H1 (cell line): Measurements from ENCODE around the gene ENPP1. TPM values are rescaled to one million over a fixed set of nuclear protein-coding genes. Genes with fewer than 3 reads are reported as not detected.

ENCODE experiments used
- CTCF ChIA-PET: fragments of 300-600 bp; sonication (Branson Sonifier 250); formaldehyde crosslinking; loops from one replicate; lab custom pipeline; 2021; ENCODE audit not compliant: partially characterized antibody; lab: Charles Lee
- POLR2A ChIA-PET: fragments of 300-600 bp; sonication (Branson Sonifier 250); formaldehyde crosslinking; loops from one replicate; lab custom pipeline; 2021; ENCODE audit warnings: inconsistent platforms; ENCODE audit not compliant: partially characterized antibody; lab: Charles Lee
- DNase-seq, 2 experiments: peaks; one replicate each; pipeline versions ENCODE4 v3.0.0 to v3.0.0-alpha.2; 2010 to 2022; ENCODE audit warnings: low spot score in 2 of 2, low read depth in 1 of 2, mixed read lengths in 1 of 2
- FAIRE-seq: peaks from 2 replicates; lab custom pipeline; 2011; peaks lifted over from hg19 to GRCh38; lab: Jason Lieb, UNC
- H2AFZ ChIP-seq: 2 replicates; pipeline ENCODE4 v1.8.1; 2012; ENCODE audit warnings: low read length, inconsistent platforms
- H2AK5ac ChIP-seq: 2 replicates; pipeline ENCODE4 v1.6.1; 2013; ENCODE audit warnings: low read depth, low read length
- H2BK120ac ChIP-seq: replicated peaks from 2 replicates; pipeline ENCODE3; 2013; ENCODE audit warnings: low read depth, low read length, inconsistent platforms
- H2BK12ac ChIP-seq: 2 replicates; pipeline ENCODE4 v1.6.1; 2013; ENCODE audit warnings: low read depth, low read length
- H2BK15ac ChIP-seq: 2 replicates; pipeline ENCODE4 v1.6.1; 2013; ENCODE audit warnings: low read length
- H2BK20ac ChIP-seq: 2 replicates; pipeline ENCODE4 v1.6.1; 2013; ENCODE audit warnings: low read length
- H2BK5ac ChIP-seq: 2 replicates; pipeline ENCODE4 v1.6.1; 2013; ENCODE audit warnings: low read depth, low read length
- H3K14ac ChIP-seq: 2 replicates; pipeline ENCODE4 v1.6.1; 2013; ENCODE audit warnings: inconsistent platforms; ENCODE audit not compliant: insufficient read length
- H3K18ac ChIP-seq: 2 replicates; pipeline ENCODE4 v1.6.1; 2013; ENCODE audit warnings: low read length; ENCODE audit errors: extremely low read depth
- H3K23ac ChIP-seq: 2 replicates; pipeline ENCODE4 v1.6.1; 2013; ENCODE audit warnings: inconsistent platforms; ENCODE audit not compliant: insufficient read length
- H3K23me2 ChIP-seq: 2 replicates; pipeline ENCODE4 v1.6.1; 2013; ENCODE audit warnings: low read depth, low read length
- H3K27ac ChIP-seq: 2 replicates; pipeline ENCODE4 v1.6.1; 2011; ENCODE audit warnings: low read depth, low read length, inconsistent platforms
- H3K27me3 ChIP-seq, 4 experiments: replicated peaks in 1 of 4; 1 replicate in 1 of 4; 2 replicates in 3 of 4; pipeline versions ENCODE4 v1.6.1 to v1.8.1; 2011 to 2013; ENCODE audit warnings: low read length in 3 of 4, mild to moderate bottlenecking in 3 of 4, inconsistent platforms in 2 of 4, mixed read lengths in 2 of 4, moderate library complexity in 1 of 4; ENCODE audit not compliant: control insufficient read depth in 3 of 4, insufficient read depth in 3 of 4; ENCODE audit errors: extremely low read depth in 1 of 4
- H3K36me3 ChIP-seq, 4 experiments: 2 replicates each; pipeline versions ENCODE4 v1.6.1 to v1.8.1; 2011 to 2013; ENCODE audit warnings: mild to moderate bottlenecking in 4 of 4, low read length in 3 of 4, moderate library complexity in 2 of 4, control low read depth in 1 of 4, inconsistent platforms in 1 of 4; ENCODE audit not compliant: insufficient read depth in 4 of 4, control insufficient read depth in 2 of 4
- H3K4ac ChIP-seq: replicated peaks from 2 replicates; pipeline ENCODE3; 2013; ENCODE audit warnings: low read length, low read depth, mixed read lengths, inconsistent platforms; ENCODE audit not compliant: insufficient read length
- H3K4me1 ChIP-seq, 4 experiments: replicated peaks in 1 of 4; 1 replicate in 1 of 4; 2 replicates in 3 of 4; pipeline versions ENCODE4 v1.6.1 to v1.8.1; 2011 to 2013; ENCODE audit warnings: low read length in 3 of 4, inconsistent platforms in 2 of 4, mixed read lengths in 1 of 4; ENCODE audit not compliant: insufficient read depth in 4 of 4, control insufficient read depth in 3 of 4
- H3K4me2 ChIP-seq, 2 experiments: 2 replicates each; pipeline versions ENCODE4 v1.6.1 to v1.8.1; 2011 to 2013; ENCODE audit warnings: low read depth in 2 of 2, low read length in 2 of 2, control low read depth in 1 of 2, inconsistent platforms in 1 of 2, mild to moderate bottlenecking in 1 of 2; ENCODE audit not compliant: insufficient read depth in 1 of 2
- H3K4me3 ChIP-seq, 4 experiments: fragments of 200-600, 300-600 bp in 1 of 4; sonication (generic), shearing (Covaris generic), sonication (Bioruptor Twin) in 1 of 4; 2 replicates each; pipeline versions ENCODE4 v1.5.1 to v1.8.1; 2011 to 2016; ENCODE audit warnings: low read length in 4 of 4, low read depth in 3 of 4, control low read depth in 2 of 4, inconsistent platforms in 2 of 4, mild to moderate bottlenecking in 2 of 4, mixed read lengths in 1 of 4, moderate library complexity in 1 of 4; ENCODE audit not compliant: insufficient read depth in 2 of 4; ENCODE audit errors: extremely low read depth in 1 of 4
- H3K56ac ChIP-seq: replicated peaks from 2 replicates; pipeline ENCODE3; 2013; ENCODE audit warnings: low read depth, mild to moderate bottlenecking, mixed read lengths, low read length, inconsistent platforms; ENCODE audit not compliant: insufficient read length
- H3K79me1 ChIP-seq: 2 replicates; pipeline ENCODE4 v1.6.1; 2013; ENCODE audit warnings: low read depth, low read length, control low read depth
- H3K79me2 ChIP-seq, 2 experiments: 2 replicates each; pipeline versions ENCODE4 v1.6.1 to v1.8.1; 2012 to 2013; ENCODE audit warnings: low read length in 2 of 2, mild to moderate bottlenecking in 2 of 2, inconsistent platforms in 1 of 2; ENCODE audit not compliant: insufficient read depth in 2 of 2, control insufficient read depth in 1 of 2
- H3K9ac ChIP-seq, 4 experiments: replicated peaks in 1 of 4; 1 replicate in 1 of 4; 2 replicates in 3 of 4; pipeline versions ENCODE4 v1.6.1 to v1.8.1; 2011 to 2013; ENCODE audit warnings: low read depth in 3 of 4, low read length in 3 of 4, control low read depth in 2 of 4, mild to moderate bottlenecking in 2 of 4, moderate library complexity in 2 of 4, inconsistent platforms in 1 of 4; ENCODE audit errors: extremely low read depth in 1 of 4
- H3K9me3 ChIP-seq, 2 experiments: 2 replicates each; pipeline versions ENCODE4 v1.6.1 to v1.8.1; 2012 to 2013; ENCODE audit warnings: mild to moderate bottlenecking in 2 of 2, moderate library complexity in 2 of 2, control low read depth in 1 of 2, inconsistent platforms in 1 of 2, low read depth in 1 of 2, low read length in 1 of 2, mixed read lengths in 1 of 2; ENCODE audit not compliant: insufficient read depth in 2 of 2
- H4K20me1 ChIP-seq, 2 experiments: replicated peaks in 1 of 2; 2 replicates each; pipeline versions ENCODE3 to v1.8.1; 2011 to 2013; ENCODE audit warnings: inconsistent platforms in 2 of 2, low read length in 2 of 2, mild to moderate bottlenecking in 1 of 2; ENCODE audit not compliant: insufficient read depth in 2 of 2, control insufficient read depth in 1 of 2
- H4K5ac ChIP-seq: 2 replicates; pipeline ENCODE4 v1.6.1; 2013; ENCODE audit warnings: low read length, low read depth, mixed read lengths, inconsistent platforms; ENCODE audit not compliant: insufficient read length
- H4K8ac ChIP-seq: 2 replicates; pipeline ENCODE4 v1.8.0; 2013; ENCODE audit warnings: mild to moderate bottlenecking, moderate library complexity, low read length, inconsistent platforms; ENCODE audit not compliant: insufficient read depth; ENCODE audit errors: extremely low read depth
- H4K91ac ChIP-seq: replicated peaks from 2 replicates; pipeline ENCODE3; 2013; ENCODE audit warnings: low read length, mixed read lengths, inconsistent platforms; ENCODE audit not compliant: insufficient read length
- ASH2L ChIP-seq: fragments of 200-600, 300-600 bp; sonication (generic); IDR thresholded peaks from one replicate; pipeline ENCODE4 v1.7.1; 2017; ENCODE audit warnings: low read length
- BCL11A ChIP-seq, 2 experiments: IDR thresholded peaks; one replicate each; pipeline ENCODE4 v1.6.1; 2011; ENCODE audit warnings: low read depth in 2 of 2, low read length in 2 of 2, mild to moderate bottlenecking in 2 of 2
- CHD2 ChIP-seq: IDR thresholded peaks from 2 replicates; pipeline ENCODE4 v1.6.1; 2012; ENCODE audit warnings: low read length, improper control_type of control experiment
- CTBP2 ChIP-seq: IDR thresholded peaks from 2 replicates; pipeline ENCODE4 v1.7.0; 2011; ENCODE audit warnings: borderline replicate concordance, mild to moderate bottlenecking, moderate library complexity, mixed read lengths, low read length; ENCODE audit not compliant: insufficient read depth, insufficient read length
- EP300 ChIP-seq, 2 experiments: IDR thresholded peaks; 1 replicate in 1 of 2; 2 replicates in 1 of 2; pipeline ENCODE4 v1.6.1; 2011 to 2012; ENCODE audit warnings: low read depth in 2 of 2, low read length in 2 of 2, mild to moderate bottlenecking in 2 of 2, borderline replicate concordance in 1 of 2, inconsistent platforms in 1 of 2, moderate library complexity in 1 of 2
- HDAC6 ChIP-seq: IDR thresholded peaks from one replicate; pipeline ENCODE4 v1.7.1; 2012; ENCODE audit warnings: low read depth, mild to moderate bottlenecking, inconsistent platforms, low read length, moderate library complexity
- JUND ChIP-seq: IDR thresholded peaks from 2 replicates; pipeline ENCODE4 v1.6.1; 2011; ENCODE audit warnings: mild to moderate bottlenecking, improper control_type of control experiment, low read length
- NANOG ChIP-seq: IDR thresholded peaks from 2 replicates; pipeline ENCODE4 v1.6.1; 2011; ENCODE audit warnings: low read length, low read depth, mild to moderate bottlenecking, inconsistent platforms; ENCODE audit not compliant: insufficient read depth, poor library complexity, severe bottlenecking
- POLR2AphosphoS5 ChIP-seq: IDR thresholded peaks from 2 replicates; pipeline ENCODE4 v1.6.1; 2011; ENCODE audit warnings: low read depth, low read length
- RBBP5 ChIP-seq: IDR thresholded peaks from 2 replicates; pipeline ENCODE4 v1.7.1; 2012; ENCODE audit warnings: low read depth, mild to moderate bottlenecking, inconsistent platforms, low read length, moderate library complexity, borderline replicate concordance
- SIN3A ChIP-seq, 2 experiments: IDR thresholded peaks in 1 of 2; conservative IDR thresholded peaks in 1 of 2; 2 replicates each; pipeline ENCODE4 v1.6.1; 2011 to 2012; ENCODE audit warnings: low read length in 2 of 2, improper control_type of control experiment in 1 of 2, low read depth in 1 of 2, mild to moderate bottlenecking in 1 of 2
- SRF ChIP-seq: IDR thresholded peaks from 2 replicates; pipeline ENCODE4 v1.6.1; 2011; ENCODE audit warnings: mild to moderate bottlenecking, low read depth, low read length, moderate library complexity
- WGBS, 2 experiments: shearing (Covaris generic) in 1 of 2; methylation state at CpG; one replicate each; pipeline versions ENCODE4 v1.1.6 to v1.1.7; 2013 to 2015; ENCODE audit warnings: low lambda C conversion rate in 2 of 2, mixed read lengths in 2 of 2, inconsistent platforms in 1 of 2, low coverage in 1 of 2, missing lambda C conversion rate in 1 of 2; ENCODE audit not compliant: insufficient replicate concordance in 2 of 2, insufficient coverage in 1 of 2, insufficient read length in 1 of 2; ENCODE audit errors: extremely low coverage in 1 of 2, missing lambda C conversion rate in 1 of 2; 5-methylcytosine and 5-hydroxymethylcytosine counted together
- polyA plus RNA-seq, 7 experiments: library from polyadenylated mRNA; depleted of rRNA in 3 of 7; stranded (reverse) in 5 of 7; unstranded in 2 of 7; fragments of >200 nt in 5 of 7; fragments of 200-250 nt in 2 of 7; gene quantifications; 1 replicate in 5 of 7; 2 replicates in 1 of 7; 4 replicates in 1 of 7; pipeline versions ENCODE4 v1.2.1 to v1.2.3, GENCODE V29; 2011 to 2013; ENCODE audit warnings: missing spikeins in 2 of 7, mixed read lengths in 2 of 7
- total RNA-seq: library from RNA; stranded (reverse); fragmentation: NEBNext Ultra II Directional; extraction: Animal tissue kit (Norgen Biotek cat#: 25700); gene quantifications from 2 replicates; pipeline ENCODE4 v1.2.1, GENCODE V29; 2021
- TF ChIP-seq, protein P1 (sequence below): IDR thresholded peaks from 2 replicates; pipeline ENCODE4 v1.6.1; 2011; ENCODE audit warnings: low read depth, mild to moderate bottlenecking, low read length; ENCODE audit not compliant: insufficient read depth

Gene ENPP1
- total and polyA plus RNA-seq, 2 of the 8 experiments (the other 6 are each of a cell fraction or from before 2014, with no cell fraction given) = 10.1 to 39.1 TPM

- no peak overlapping the region for H2BK12ac ChIP-seq
- H3K27ac ChIP-seq = no peak overlapping the region
- no peak overlapping the region for H2AK5ac ChIP-seq
- no peaks in the 10 kb centered on the region for H3K27me3 ChIP-seq
- H3K4me3 ChIP-seq = no peak overlapping the region
- H2BK20ac ChIP-seq = no peak overlapping the region
- H3K4me2 ChIP-seq = no peak overlapping the region
- H2AFZ ChIP-seq = no peak overlapping the region
- H3K9me3 ChIP-seq = peaks cover 24 to 29% of the 10 kb centered on the region in 2 experiments
- no peak overlapping the region for H2BK5ac ChIP-seq
- H3K23me2 ChIP-seq = no peaks in the 10 kb centered on the region; the same call in 1 of the 2 replicates
- H3K23ac ChIP-seq = no peak overlapping the region
- ChIA-PET POLR2A (interaction anchor here (0.9 to 1.9 kb wide), 4 partner anchors 11 to 19 kb away, joined by 3 to 9 read pairs (median 6); no protein-coding TSS in a partner anchor), CTCF (interaction anchor here (1.4 kb wide), 2 partner anchors 13 to 25 kb away, joined by 4 to 5 read pairs; no protein-coding TSS in a partner anchor)
- peaks cover 0 to 10% of the 10 kb centered on the region in 2 experiments; a peak in 1 of 4 replicates for H3K79me2 ChIP-seq
- H4K91ac ChIP-seq = no peak overlapping the region
- H3K14ac ChIP-seq = no peak overlapping the region
- no peak overlapping the region for H4K5ac ChIP-seq
- H3K56ac ChIP-seq = no peak overlapping the region
- H4K8ac ChIP-seq = no peak overlapping the region
- FAIRE-seq (no peak), DNase-seq (no peak)
- H3K4me1 ChIP-seq = peaks cover 2 to 8% (median 6%) of the 10 kb centered on the region in 4 experiments; a peak in 6 of 7 replicates
- H3K79me1 ChIP-seq = no peaks in the 10 kb centered on the region
- H3K4ac ChIP-seq = no peak overlapping the region
- no peak overlapping the region for H2BK15ac ChIP-seq
- no peak overlapping the region for H3K18ac ChIP-seq
- WGBS, 2 experiments = 93% methylated on average over 4 of the region's 4 CpGs; no CpG with 5 or more reads in 1 of the 2 experiments
- H2BK120ac ChIP-seq = no peak overlapping the region
- peaks cover 0 to 16% (median 7%) of the 10 kb centered on the region in 4 experiments; a peak in 3 of 8 replicates for H3K36me3 ChIP-seq
- no peaks in the 10 kb centered on the region for H4K20me1 ChIP-seq
- no peak overlapping the region for H3K9ac ChIP-seq
- TF ChIP-seq POLR2AphosphoS5 (no peak), RBBP5 (no peak), EP300 (IDR thresholded peaks at IDR 0.05; ENCODE audit: borderline replicate concordance in 1 of 2, low read depth in 2 of 2, low read length in 2 of 2) (no peak), SRF (no peak), CHD2 (no peak), HDAC6 (no peak), JUND (no peak), ASH2L (no peak), BCL11A (IDR thresholded peaks at IDR 0.05; ENCODE audit: low read depth in 2 of 2, low read length in 2 of 2) (no peak), SIN3A (conservative IDR thresholded peaks at IDR 0.05 in 1 of 2, IDR thresholded peaks at IDR 0.05 in 1 of 2; ENCODE audit: low read depth in 1 of 2, low read length in 2 of 2) (no peak), NANOG (no peak), CTBP2 (no peak)
- TF ChIP-seq, protein P1, sequence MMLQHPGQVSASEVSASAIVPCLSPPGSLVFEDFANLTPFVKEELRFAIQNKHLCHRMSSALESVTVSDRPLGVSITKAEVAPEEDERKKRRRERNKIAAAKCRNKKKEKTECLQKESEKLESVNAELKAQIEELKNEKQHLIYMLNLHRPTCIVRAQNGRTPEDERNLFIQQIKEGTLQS = no peak
These were observed 89.2 kb downstream of the ENPP1 start for GRCh38 chr6:131897050-131897435.
